Activated effector memory CD4-positive, alpha-beta T cell treated with anti-CD3 and anti-CD28 coated beads, Interleukin-2, amount 50 U/mL, for 16 hours (primary cell): ENCODE data around the gene N4BP3.

Experiments used
- DNase-seq: peaks from one replicate; pipeline ENCODE4 v3.0.0-alpha.2; 2020

N4BP3 gene

DNA sequence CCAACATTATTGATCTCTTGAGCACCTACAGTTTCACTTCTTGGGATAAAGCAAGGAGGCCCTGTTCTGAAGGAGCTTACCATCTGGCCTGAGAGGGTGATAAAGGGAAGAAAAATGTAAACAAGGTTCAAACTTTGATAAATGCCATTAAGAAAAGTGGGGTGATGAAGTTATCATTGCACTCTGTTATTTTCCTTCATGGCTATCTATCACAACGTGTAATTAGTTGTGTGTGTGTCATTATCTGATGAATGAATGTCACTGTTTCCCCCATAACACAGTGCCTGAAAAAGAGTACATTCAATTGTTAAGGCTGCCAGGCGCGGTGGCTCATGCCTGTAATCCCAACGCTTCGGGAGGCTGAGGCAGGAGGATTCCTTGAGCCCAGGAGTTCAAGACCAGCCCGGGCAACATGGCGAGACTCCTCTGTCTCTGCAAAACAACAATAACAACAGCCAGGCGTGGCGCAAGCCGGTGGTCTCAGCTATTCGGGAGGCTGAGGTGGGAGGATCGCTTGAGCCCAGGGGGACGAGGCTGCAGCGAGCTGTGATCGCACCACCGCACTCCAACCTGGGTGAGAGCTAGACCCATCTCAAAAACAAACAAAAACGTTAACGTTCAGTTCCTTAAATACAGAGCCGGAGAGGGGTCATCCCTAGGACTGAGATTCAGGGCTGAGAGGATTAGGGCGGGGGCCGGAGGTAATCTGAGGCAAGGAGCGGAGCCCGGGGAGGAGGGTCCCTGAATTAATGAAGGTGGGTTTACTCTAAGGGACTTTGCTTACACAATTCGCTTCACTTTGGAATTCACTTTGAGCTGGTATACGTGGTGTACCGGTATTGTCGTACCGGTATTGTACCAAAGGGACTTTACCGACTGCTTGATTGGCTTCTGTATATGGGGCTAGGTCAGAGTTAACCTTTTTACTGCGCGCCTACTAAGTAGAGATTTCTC is 39.4 kb downstream of the N4BP3 start:
- no peak for DNase-seq

DNA sequence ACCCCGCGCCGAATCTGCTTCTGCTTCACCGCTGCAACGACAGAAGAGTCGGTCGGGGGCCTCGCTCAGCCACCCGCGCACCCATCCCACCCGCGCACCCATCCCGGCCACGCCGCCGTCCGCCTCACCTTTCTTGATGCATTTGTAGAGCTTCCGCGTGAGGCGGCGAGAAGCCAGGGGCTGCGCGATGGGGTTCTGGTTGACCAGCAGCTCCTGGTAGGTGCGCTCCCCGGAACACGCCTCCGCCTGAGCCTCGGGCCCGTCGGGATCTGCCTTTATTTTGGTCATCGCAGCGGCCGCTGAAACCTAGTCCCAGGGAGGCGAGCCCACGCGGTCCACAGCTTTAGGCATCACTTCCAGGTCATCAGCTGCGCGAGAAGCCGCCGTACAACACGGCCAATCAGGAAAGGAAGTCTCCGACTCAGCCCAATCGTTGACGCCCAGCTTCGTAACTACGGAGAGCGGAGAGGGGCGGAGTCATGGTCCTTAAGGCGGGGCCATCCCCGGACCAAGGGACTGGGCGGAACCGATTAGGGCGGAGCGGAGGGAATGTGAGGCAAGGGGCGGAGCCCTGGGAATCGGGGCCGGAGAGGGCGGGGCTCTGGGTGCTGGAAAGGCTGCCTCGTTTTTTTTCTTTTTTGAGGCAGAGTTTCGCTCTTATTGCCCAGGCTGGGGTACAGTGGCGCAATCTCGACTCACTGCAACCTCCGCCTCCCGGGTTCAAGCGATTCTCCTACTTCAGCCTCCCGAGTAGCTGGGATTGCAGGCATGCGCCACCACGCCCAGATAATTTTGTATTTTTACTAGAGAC is 40.4 kb downstream of the N4BP3 start, which contains the start of gene NHP2:
Gene NHP2 (minus strand): TSS at position 356 of the 811 bp plus-strand sequence. CDS start 68 bp downstream, at position 288.
- DNase-seq = peak; percentile 99

DNA sequence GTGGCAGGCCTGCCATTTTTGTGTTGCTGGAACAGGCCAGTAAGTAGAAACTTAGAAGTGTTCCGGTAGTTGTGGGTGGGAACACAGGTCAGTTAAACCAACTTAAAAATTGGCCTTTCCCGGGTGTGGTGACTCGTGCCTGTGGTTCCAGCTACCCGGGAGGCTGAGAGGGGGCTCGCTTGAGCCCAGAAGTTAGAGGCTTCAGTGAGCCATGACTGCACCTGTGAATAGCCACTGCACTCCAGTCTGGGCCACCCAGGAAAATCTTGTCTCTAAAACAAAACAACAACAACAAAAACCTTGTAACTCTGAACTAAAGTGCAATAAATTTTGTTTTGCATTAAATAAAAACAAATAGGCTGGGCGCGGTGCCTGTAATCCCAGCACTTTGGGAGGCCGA is 41.7 kb downstream of the N4BP3 start:
- no peak for DNase-seq

DNA sequence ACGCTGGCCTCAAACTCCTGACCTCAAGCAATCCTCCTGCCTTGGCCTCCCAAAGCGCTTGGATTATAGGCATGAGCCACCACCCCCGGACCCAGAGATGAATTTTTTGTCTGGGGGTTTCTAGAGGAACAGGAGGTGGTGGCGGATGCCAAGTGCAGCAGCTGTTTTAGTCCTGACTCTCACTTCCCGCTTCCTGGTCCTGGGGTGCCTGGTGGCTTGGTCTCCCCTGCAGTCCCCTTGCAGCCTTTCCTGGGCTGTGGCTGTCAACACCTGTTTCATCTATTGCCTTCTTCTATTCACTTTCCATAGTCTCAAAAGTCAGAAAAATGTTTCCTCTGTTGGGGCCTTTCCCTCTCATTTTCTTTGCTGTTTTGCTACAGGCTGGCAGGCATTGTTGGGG is 46.8 kb downstream of the N4BP3 start:
- no peak for DNase-seq

DNA sequence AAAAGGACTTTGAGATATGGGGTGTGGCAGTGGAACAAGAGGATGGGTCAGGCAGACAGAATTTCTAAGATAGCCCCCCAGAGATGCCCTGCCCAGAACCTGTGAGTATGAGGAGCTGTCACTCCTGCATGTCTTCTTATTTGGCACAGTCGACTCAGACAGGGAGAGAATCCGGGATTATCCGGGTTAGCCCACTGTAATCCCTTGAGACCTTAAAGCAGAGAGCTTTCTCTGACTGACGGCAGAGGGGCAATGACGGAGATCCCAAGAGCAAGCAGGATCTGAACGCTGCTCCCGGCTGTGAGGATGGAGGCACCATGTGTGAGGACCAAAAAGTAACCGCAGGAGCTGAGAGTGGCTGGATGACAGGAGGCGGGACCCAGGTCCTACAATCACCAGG is 49.1 kb downstream of the N4BP3 start:
- DNase-seq = no peak

DNA sequence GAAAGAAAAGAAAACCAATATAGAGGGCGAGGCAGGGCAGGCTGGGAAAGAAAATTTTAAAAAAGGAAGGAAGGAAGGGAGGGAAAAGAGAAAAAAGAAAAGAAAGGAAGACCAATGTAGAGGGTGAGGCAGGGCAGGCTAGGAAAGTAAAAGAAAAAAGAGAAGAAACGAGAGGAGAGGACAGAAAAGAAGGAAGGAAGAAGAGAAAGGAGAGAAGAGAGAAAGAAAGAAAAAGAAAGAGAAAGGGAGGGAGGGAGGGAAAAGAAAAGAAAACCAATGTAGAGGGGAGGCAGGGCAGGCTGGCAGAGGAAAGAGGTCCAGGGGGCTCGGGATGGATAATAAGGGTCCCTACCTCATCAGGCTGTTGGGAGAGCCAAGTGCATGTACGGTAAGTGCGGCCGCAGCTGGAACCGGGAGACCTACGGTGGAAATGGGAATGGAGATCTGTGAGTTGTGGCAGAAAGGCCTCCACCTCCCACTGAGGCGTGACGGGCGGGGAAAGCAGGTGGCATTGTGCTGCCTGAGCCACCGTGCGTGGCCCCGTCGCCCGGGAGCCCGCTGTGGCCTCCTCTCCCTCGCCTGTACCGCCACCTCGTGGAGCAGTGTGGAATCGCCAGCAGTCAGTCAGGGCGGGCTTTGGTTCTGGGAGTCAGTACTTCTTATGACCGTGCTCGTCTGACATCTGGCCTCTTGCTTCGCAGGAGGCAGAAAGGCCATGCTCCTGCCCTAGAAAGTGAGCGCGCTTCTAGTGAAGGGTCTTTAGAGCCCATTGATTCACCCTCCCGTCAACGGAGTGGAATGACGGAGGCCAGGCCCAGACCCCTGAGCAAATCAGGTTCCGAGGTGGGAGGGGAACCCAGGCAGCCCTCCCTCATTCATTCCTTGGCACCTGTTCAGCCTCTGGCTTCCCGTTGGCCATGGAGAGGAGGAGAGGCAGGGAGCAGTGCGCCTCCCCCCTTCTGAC is 50.7 kb downstream of the N4BP3 start:
- peak; percentile 97 for DNase-seq

DNA sequence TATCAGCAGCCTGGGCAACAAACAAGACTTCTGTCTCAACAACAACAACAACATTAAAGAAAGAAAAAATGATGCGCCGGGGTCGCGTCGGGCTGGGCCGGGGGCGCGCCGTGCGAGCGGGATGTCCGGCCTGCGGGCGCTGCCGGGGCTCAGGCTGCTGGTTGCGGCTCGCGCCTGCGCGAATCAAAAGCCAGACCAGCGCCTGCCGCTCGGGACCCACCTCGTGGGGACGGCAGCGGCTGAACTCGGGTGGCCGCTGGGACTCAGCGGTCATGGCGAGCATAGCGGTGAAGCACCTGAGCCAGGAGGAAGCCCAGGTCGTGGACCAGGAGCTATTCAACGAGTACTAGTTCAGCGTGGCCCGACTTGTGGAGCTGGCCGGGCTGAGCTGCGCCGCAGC is 52.2 kb downstream of the N4BP3 start:
- DNase-seq = no peak

DNA sequence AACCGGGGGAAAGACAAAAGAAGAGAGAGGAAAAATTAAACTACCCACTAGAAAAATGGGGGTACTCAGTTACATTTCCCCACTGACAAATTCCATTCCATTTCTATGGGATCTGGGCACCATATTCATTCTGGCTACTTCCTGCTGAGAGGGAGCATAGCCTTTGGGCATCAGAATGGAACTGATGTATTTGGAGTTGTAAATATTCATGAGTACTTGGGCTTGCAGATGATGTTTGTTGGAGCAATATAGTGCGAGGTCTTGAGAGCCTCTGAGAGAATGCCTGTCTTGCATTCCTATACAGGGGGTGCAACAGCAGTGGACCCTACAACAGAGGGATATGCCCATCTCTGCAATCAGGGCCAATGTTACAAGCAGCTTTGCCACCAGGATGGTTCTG is 57.1 kb downstream of the N4BP3 start:
- DNase-seq = no peak

DNA sequence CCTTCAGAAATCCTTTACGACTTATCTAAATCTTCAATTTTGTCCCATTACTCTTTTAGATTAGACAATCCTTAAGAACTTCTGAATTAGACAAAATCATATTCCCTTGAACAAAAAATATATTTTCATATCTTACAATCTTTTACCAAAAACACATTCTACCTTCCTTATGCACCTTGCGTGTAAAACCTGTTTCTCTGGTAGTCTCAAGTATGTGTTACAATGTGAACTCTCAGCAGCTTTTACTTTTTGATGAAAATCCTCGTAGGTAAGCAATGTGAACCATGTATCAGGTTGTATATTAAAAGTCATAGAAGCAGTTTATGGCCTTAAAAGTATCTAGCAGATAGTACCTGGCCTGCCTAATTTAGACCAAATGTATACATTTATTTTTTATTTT is 61.1 kb downstream of the N4BP3 start:
- DNase-seq = no peak
